Mucosa of rectum (tissue), 2 donors: ENCODE data around the gene BEAN1.
"Not testable (repeated sequence)": the region's sequence is repeated elsewhere in the genome, so short reads cannot be mapped to it uniquely, and the experiment has no call there.

ENCODE experiments used
- H3K27ac ChIP-seq, 2 donors: one replicate each; pipeline ENCODE4 v1.7.0; 2013; ENCODE audit warnings: inconsistent platforms in 2 of 2, low read depth in 2 of 2, low read length in 2 of 2
- H3K27me3 ChIP-seq, 2 donors: one replicate each; pipeline ENCODE4 v1.7.0; 2013; ENCODE audit warnings: low read length in 2 of 2; ENCODE audit not compliant: control insufficient read depth in 2 of 2, insufficient read depth in 2 of 2
- H3K36me3 ChIP-seq, 2 donors: one replicate each; pipeline ENCODE4 v1.7.0; 2013; ENCODE audit warnings: low read length in 2 of 2; ENCODE audit not compliant: control insufficient read depth in 2 of 2, insufficient read depth in 2 of 2
- H3K4me1 ChIP-seq, 2 donors: one replicate each; pipeline ENCODE4 v1.7.0; 2013; ENCODE audit warnings: low read length in 2 of 2, mild to moderate bottlenecking in 1 of 2; ENCODE audit not compliant: control insufficient read depth in 2 of 2, insufficient read depth in 2 of 2
- H3K4me3 ChIP-seq, 2 donors: one replicate each; pipeline ENCODE4 v1.7.0; 2013; ENCODE audit warnings: low read length in 2 of 2
- H3K9ac ChIP-seq, 2 donors: one replicate each; pipeline ENCODE4 v1.7.0; 2013; ENCODE audit warnings: low read length in 2 of 2, low read depth in 1 of 2, mild to moderate bottlenecking in 1 of 2
- H3K9me3 ChIP-seq, 2 donors: one replicate each; pipeline ENCODE4 v1.7.0; 2013; ENCODE audit warnings: low read length in 2 of 2; ENCODE audit not compliant: control insufficient read depth in 2 of 2
- donor health status: healthy.
- donor health status: Normal muscosa, but diverticular disease.

Gene BEAN1

GRCh38 chr16:66514391-66514790 lies 87.3 kb downstream of the BEAN1 start:
- not testable (repeated sequence) for H3K27me3 ChIP-seq, H3K9ac ChIP-seq, H3K9me3 ChIP-seq, H3K27ac ChIP-seq, H3K4me3 ChIP-seq
- H3K4me1 ChIP-seq = peaks cover 29 to 39% of the 10 kb centered on the region in 2 donors
- H3K36me3 ChIP-seq = peaks cover 7 to 13% of the 10 kb centered on the region in 2 donors

GRCh38 chr16:66514980-66515595 lies 88.0 kb downstream of the BEAN1 start:
- not testable (repeated sequence) for H3K9me3 ChIP-seq, H3K4me3 ChIP-seq, H3K27me3 ChIP-seq, H3K9ac ChIP-seq
- peaks cover 35 to 42% of the 10 kb centered on the region in 2 donors for H3K4me1 ChIP-seq
- peaks cover 7 to 13% of the 10 kb centered on the region in 2 donors for H3K36me3 ChIP-seq
- H3K27ac ChIP-seq = peak overlapping the region in 1 of 2 donors; percentile 100

GRCh38 chr16:66515596-66516508 lies 88.8 kb downstream of the BEAN1 start:
- no peaks in the 10 kb centered on the region for H3K27me3 ChIP-seq
- no peaks in the 10 kb centered on the region for H3K9me3 ChIP-seq
- H3K27ac ChIP-seq = peak overlapping the region; percentile 96 to 100
- H3K4me1 ChIP-seq = peaks cover 42 to 48% of the 10 kb centered on the region in 2 donors
- H3K36me3 ChIP-seq = peaks cover 7 to 13% of the 10 kb centered on the region in 2 donors
- peak overlapping the region; percentile 25 to 56 for H3K4me3 ChIP-seq
- H3K9ac ChIP-seq = peak overlapping the region; percentile 76 to 84

- peaks cover 48 to 52% of the 10 kb centered on the region in 2 donors for H3K4me1 ChIP-seq
- peak overlapping the region; percentile 76 to 84 for H3K9ac ChIP-seq
Measured at GRCh38 chr16:66516509-66516807, 89.4 kb downstream of the BEAN1 start.

GRCh38 chr16:66516808-66517585 lies 89.9 kb downstream of the BEAN1 start:
- Histone ChIP-seq H3K27me3 (no peaks in the 10 kb centered on the region), H3K9ac (peak overlapping the region; percentile 76 to 90), H3K9me3 (no peaks in the 10 kb centered on the region), H3K36me3 (peaks cover 7 to 13% of the 10 kb centered on the region in 2 donors), H3K4me3 (peak overlapping the region; percentile 52 to 74), H3K27ac (peak overlapping the region; percentile 96 to 100), H3K4me1 (peaks cover 51 to 53% of the 10 kb centered on the region in 2 donors)

More at GRCh38 chr16:66516509-66516807, 89.4 kb downstream of the BEAN1 start:
- Histone ChIP-seq H3K36me3 (peaks cover 7 to 13% of the 10 kb centered on the region in 2 donors), H3K27me3 (no peaks in the 10 kb centered on the region), H3K4me3 (peak overlapping the region; percentile 25 to 56), H3K9me3 (no peaks in the 10 kb centered on the region), H3K27ac (peak overlapping the region; percentile 96 to 100)

- no peaks in the 10 kb centered on the region for H3K9me3 ChIP-seq
- peaks cover 7 to 12% of the 10 kb centered on the region in 2 donors for H3K36me3 ChIP-seq
- peaks cover 57% of the 10 kb centered on the region in 2 donors for H3K4me1 ChIP-seq
- peak overlapping the region; percentile 96 to 100 for H3K27ac ChIP-seq
- H3K9ac ChIP-seq = peak overlapping the region; percentile 76 to 90
- no peaks in the 10 kb centered on the region for H3K27me3 ChIP-seq
- peak overlapping the region; percentile 52 to 74 for H3K4me3 ChIP-seq
Measured at GRCh38 chr16:66517586-66518263, 90.6 kb downstream of the BEAN1 start.

- Histone ChIP-seq H3K27me3 (no peaks in the 10 kb centered on the region), H3K27ac (peak overlapping the region; percentile 60 to 90), H3K4me3 (no peak overlapping the region), H3K9ac (peak overlapping the region in 1 of 2 donors; percentile 2), H3K4me1 (peaks cover 58 to 68% of the 10 kb centered on the region in 2 donors), H3K9me3 (no peaks in the 10 kb centered on the region), H3K36me3 (no peaks in the 10 kb centered on the region)
Measured at GRCh38 chr16:66519482-66520373, 92.6 kb downstream of the BEAN1 start.

- H3K9me3 ChIP-seq = no peaks in the 10 kb centered on the region
- H3K4me3 ChIP-seq = no peak overlapping the region
- H3K9ac ChIP-seq = no peak overlapping the region
- peaks cover 0 to 3% of the 10 kb centered on the region in 2 donors for H3K36me3 ChIP-seq
- H3K4me1 ChIP-seq = peaks cover 58 to 66% of the 10 kb centered on the region in 2 donors
- H3K27me3 ChIP-seq = no peaks in the 10 kb centered on the region
- peak overlapping the region; percentile 60 to 90 for H3K27ac ChIP-seq
Measured at GRCh38 chr16:66520406-66521170, 93.5 kb downstream of the BEAN1 start.
